GM12878 (cell line): ENCODE measurements around the gene PRKCE. TPM values are rescaled to one million over a fixed set of nuclear protein-coding genes. Genes with fewer than 3 reads are reported as not detected.

Experiments used
- ATAC-seq: fragments of 200-7000 bp; cut with Tn5 transposase; 3 replicates; pipeline ENCODE4 v1.9.1; 2020; ENCODE audit warnings: mild to moderate bottlenecking, moderate library complexity
- BruUV-seq: library from RNA; stranded (reverse); fragments of 400-500 nt; replicated peaks from 2 replicates; lab custom pipeline; 2021; lab: Mats Ljungman, UMichigan
- CTCF ChIA-PET: fragments of 300-600 bp; sonication (Branson Sonifier 250); formaldehyde crosslinking; extraction: SDS; loops from one replicate; lab custom pipeline; 2021; ENCODE audit warnings: inconsistent platforms; lab: Yijun Ruan, JAX
- POLR2A ChIA-PET: fragments of 350-600 bp; formaldehyde crosslinking; extraction: SDS; loops from one replicate; lab custom pipeline; 2021; ENCODE audit warnings: inconsistent platforms; lab: Charles Lee
- RAD21 ChIA-PET: fragments of 300-600 bp; sonication (Branson Sonifier 250); formaldehyde crosslinking; loops from one replicate; lab custom pipeline; 2023; ENCODE audit warnings: antibody characterized with exemption; ENCODE audit not compliant: unreplicated experiment; lab: Charles Lee
- SMC1A ChIA-PET: fragments of 300-600 bp; sonication (Branson Sonifier 250); formaldehyde crosslinking; loops from one replicate; lab custom pipeline; 2023; ENCODE audit not compliant: unreplicated experiment, uncharacterized antibody; lab: Charles Lee
- DNase-seq: peaks from one replicate; pipeline ENCODE4 v3.0.0-alpha.2; 2011; ENCODE audit warnings: low read depth, low spot score
- FAIRE-seq: peaks from 3 replicates; lab custom pipeline; 2011; peaks lifted over from hg19 to GRCh38; lab: Jason Lieb, UNC
- H2AFZ ChIP-seq: 2 replicates; pipeline ENCODE4 v1.6.0; 2011; ENCODE audit warnings: low read depth, low read length, control low read depth; ENCODE audit not compliant: control insufficient read depth
- H3K27ac ChIP-seq: 2 replicates; pipeline ENCODE4 v1.5.1; 2011; ENCODE audit warnings: control low read depth; ENCODE audit not compliant: control insufficient read depth, insufficient read depth
- H3K27me3 ChIP-seq, 2 experiments: replicated peaks in 1 of 2; 2 replicates each; pipeline versions ENCODE4 v1.6.0 to v1.6.1; 2011; ENCODE audit warnings: low read length in 1 of 2; ENCODE audit not compliant: control insufficient read depth in 2 of 2, insufficient read depth in 2 of 2
- H3K36me3 ChIP-seq, 2 experiments: 2 replicates each; pipeline ENCODE4 v1.5.1; 2011; ENCODE audit warnings: low read length in 1 of 2; ENCODE audit not compliant: control insufficient read depth in 2 of 2, insufficient read depth in 2 of 2
- H3K4me1 ChIP-seq: 2 replicates; pipeline ENCODE4 v1.6.1; 2011; ENCODE audit warnings: mild to moderate bottlenecking, low read length, moderate library complexity, mixed read lengths; ENCODE audit not compliant: control insufficient read depth, insufficient read depth
- H3K4me2 ChIP-seq: 2 replicates; pipeline ENCODE4 v1.6.0; 2011; ENCODE audit warnings: control low read depth; ENCODE audit not compliant: control insufficient read depth, insufficient read depth
- H3K4me3 ChIP-seq: fragments of 200-600 bp; sonication (generic); 2 replicates; pipeline ENCODE4 v1.5.1; 2016
- H3K79me2 ChIP-seq: 2 replicates; pipeline ENCODE4 v1.6.0; 2011; ENCODE audit warnings: low read length; ENCODE audit not compliant: control insufficient read depth, insufficient read depth
- H3K9ac ChIP-seq: 2 replicates; pipeline ENCODE4 v1.8.0; 2011; ENCODE audit warnings: low read length, control low read depth, mixed read lengths; ENCODE audit not compliant: control insufficient read depth, insufficient read depth
- H3K9me3 ChIP-seq: replicated peaks from 3 replicates; pipeline ENCODE4 v1.5.1; 2011; ENCODE audit warnings: mild to moderate bottlenecking, low read length; ENCODE audit not compliant: control insufficient read depth, insufficient read depth
- H4K20me1 ChIP-seq: 2 replicates; pipeline ENCODE4 v1.6.0; 2011; ENCODE audit not compliant: control insufficient read depth, insufficient read depth
- BMI1 ChIP-seq: fragments of 450-650 bp; IDR thresholded peaks from 2 replicates; pipeline ENCODE4 v1.6.1; 2016; ENCODE audit warnings: mild to moderate bottlenecking, moderate library complexity, borderline replicate concordance
- CEBPB ChIP-seq, 2 experiments: fragments of 150-350 bp in 1 of 2; IDR thresholded peaks; 2 replicates each; pipeline ENCODE4 v1.6.1; 2012 to 2014; ENCODE audit warnings: low read depth in 2 of 2, low read length in 2 of 2, borderline replicate concordance in 1 of 2, inconsistent platforms in 1 of 2
- CHD4 ChIP-seq: fragments of 200-600 bp; sonication (generic); IDR thresholded peaks from 2 replicates; pipeline ENCODE4 v1.6.1; 2016; ENCODE audit warnings: mild to moderate bottlenecking
- E2F8 ChIP-seq: fragments of 450-650 bp; IDR thresholded peaks from 2 replicates; pipeline ENCODE4 v1.6.1; 2018; ENCODE audit warnings: mild to moderate bottlenecking, low read depth, moderate library complexity; ENCODE audit not compliant: partially characterized antibody
- ETV6 ChIP-seq, 2 experiments: fragments of 450-650 bp in 1 of 2; IDR thresholded peaks in 1 of 2; conservative IDR thresholded peaks in 1 of 2; 2 replicates each; pipeline ENCODE4 v1.6.1; 2014; ENCODE audit warnings: antibody characterized with exemption in 1 of 2, borderline replicate concordance in 1 of 2, low read depth in 1 of 2, mild to moderate bottlenecking in 1 of 2, moderate library complexity in 1 of 2
- IRF3 ChIP-seq: fragments of 450-650 bp; IDR thresholded peaks from 2 replicates; pipeline ENCODE4 v1.6.1; 2014; ENCODE audit warnings: mild to moderate bottlenecking
- KLF5 ChIP-seq: fragments of 450-650 bp; IDR thresholded peaks from 2 replicates; pipeline ENCODE4 v1.6.1; 2014; ENCODE audit warnings: mild to moderate bottlenecking; ENCODE audit not compliant: partially characterized antibody
- MLLT1 ChIP-seq: fragments of 450-650 bp; IDR thresholded peaks from 2 replicates; pipeline ENCODE4 v1.6.1; 2016; ENCODE audit warnings: mild to moderate bottlenecking
- NR2F1 ChIP-seq: fragments of 450-650 bp; conservative IDR thresholded peaks from 2 replicates; pipeline ENCODE4 v1.6.1; 2017; ENCODE audit warnings: mild to moderate bottlenecking
- POLR2A ChIP-seq: IDR thresholded peaks from 2 replicates; pipeline ENCODE4 v1.6.1; 2011; ENCODE audit warnings: low read depth, mild to moderate bottlenecking, low read length
- SIX5 ChIP-seq: IDR thresholded peaks from 2 replicates; pipeline ENCODE4 v1.6.1; 2011; ENCODE audit warnings: mild to moderate bottlenecking, low read depth, low read length, moderate library complexity; ENCODE audit not compliant: severe bottlenecking
- SPI1 ChIP-seq: IDR thresholded peaks from 2 replicates; pipeline ENCODE4 v1.6.1; 2011; ENCODE audit warnings: low read depth, mild to moderate bottlenecking, low read length, moderate library complexity, borderline replicate concordance; ENCODE audit not compliant: insufficient read depth
- SREBF2 ChIP-seq: IDR thresholded peaks from 2 replicates; pipeline ENCODE4 v1.6.1; 2012; ENCODE audit warnings: mild to moderate bottlenecking, low read length
- ZBED1 ChIP-seq: IDR thresholded peaks from 2 replicates; pipeline ENCODE4 v1.6.1; 2016; ENCODE audit warnings: borderline replicate concordance
- WGBS: methylation state at CpG from one replicate; pipeline ENCODE4 v1.1.6; 2016; ENCODE audit warnings: low lambda C conversion rate; ENCODE audit not compliant: insufficient replicate concordance, insufficient coverage; ENCODE audit errors: missing lambda C conversion rate; 5-methylcytosine and 5-hydroxymethylcytosine counted together
- in situ Hi-C: fragments of 300-500 bp; cut with MboI; formaldehyde crosslinking; loops from 9 replicates; pipeline ENCODE4 v1.14.3; 2018; ENCODE audit warnings: mixed read lengths
- intact Hi-C: fragments of 100-400 bp; cut with micrococcal nuclease; formaldehyde crosslinking; loops from one replicate; pipeline ENCODE4 v1.14.2; 2022; ENCODE audit not compliant: unreplicated experiment
- polyA plus RNA-seq, 11 experiments: library from polyadenylated mRNA; depleted of rRNA in 4 of 11; unstranded in 6 of 11; stranded (reverse) in 5 of 11; fragments of >200 nt; fragmentation: Nextera tagmentation in 4 of 11; fragmentation: Illumina TruSeq in 1 of 11; extraction: Ambion mirVana in 4 of 11; extraction: Trizol in 1 of 11; gene quantifications; 1 replicate in 1 of 11; 2 replicates in 10 of 11; pipeline versions ENCODE4 v1.2.1 to v1.2.3, GENCODE V29; 2011 to 2016; ENCODE audit warnings: inconsistent platforms in 2 of 11, missing spikeins in 2 of 11, low read depth in 1 of 11
- total RNA-seq, 4 experiments: library from RNA; depleted of rRNA in 3 of 4; stranded (reverse); fragments of >200 nt in 3 of 4; fragmentation: Illumina TruSeq in 1 of 4; extraction: Trizol in 1 of 4; gene quantifications; 2 replicates each; pipeline versions ENCODE4 v1.2.1 to v1.2.3, GENCODE V29; 2013 to 2021

PRKCE gene
- total and polyA plus RNA-seq, 10 of the 15 experiments (the other 5 are each of a cell fraction or from before 2014, with no cell fraction given) = 2.6 to 28.2 (median 11.3) TPM

GRCh38 chr2:45728458-45728942 is 77.0 kb downstream of the PRKCE start (continued):
- TF ChIP-seq E2F8 (peak; percentile 22), POLR2A (peak; percentile 31; the same call in 1 of the 2 replicates), SIX5 (no peak), BMI1 (peak; percentile 84), SPI1 (peak; percentile 99)

GRCh38 chr2:45729753-45730512 is 78.5 kb downstream of the PRKCE start:
- in situ Hi-C loops = loop anchor here (5.0 kb wide), 1 partner anchor 78 kb away; the partner anchor contains the start of gene PRKCE
- ChIA-PET RAD21 (interaction anchor here (0.7 to 7.3 kb wide), 21 partner anchors 9 to 206 kb away, joined by 3 to 79 read pairs (median 5); partner anchors contain the start of gene PRKCE), POLR2A (interaction anchor here (0.7 to 3.7 kb wide), 14 partner anchors 9 to 962 kb away, joined by 3 to 34 read pairs (median 4); partner anchors contain the start of gene PRKCE), SMC1A (interaction anchor here (0.6 to 8.3 kb wide), 37 partner anchors 9 to 286 kb away, joined by 3 to 78 read pairs (median 5); partner anchors contain the start of gene PRKCE), CTCF (interaction anchor here (0.8 to 3.3 kb wide), 22 partner anchors 13 to 205 kb away, joined by 3 to 37 read pairs (median 4); partner anchors contain the start of gene PRKCE)
- peak overlapping the region; percentile 72 for H3K27ac ChIP-seq
- H3K4me1 ChIP-seq = peaks cover 44% of the 10 kb centered on the region
- H3K27me3 ChIP-seq = no peaks in the 10 kb centered on the region
- H3K9me3 ChIP-seq = peaks cover 3% of the 10 kb centered on the region; the same call in 1 of the 3 replicates
- DNase-seq (peak; percentile 88), ATAC-seq (peak; percentile 79), FAIRE-seq (peak; percentile 66)
- no peak overlapping the region; the same call in 1 of the 2 replicates for H2AFZ ChIP-seq
- no peak overlapping the region for H3K4me3 ChIP-seq
- H4K20me1 ChIP-seq = no peaks in the 10 kb centered on the region
- BruUV-seq = no TSS peak
- H3K4me2 ChIP-seq = peak overlapping the region; percentile 90
- peak overlapping the region; percentile 3 for H3K9ac ChIP-seq
- intact Hi-C loops = loop anchor here (1.0 to 2.0 kb wide), 5 partner anchors 35 to 207 kb away; partner anchors contain the start of gene PRKCE
- no peaks in the 10 kb centered on the region; a peak in 1 of 4 replicates for H3K36me3 ChIP-seq
- 52% methylated on average over 7 of the region's 8 CpGs for WGBS
- H3K79me2 ChIP-seq = peaks cover 11% of the 10 kb centered on the region
- peak; percentile 78 for TF ChIP-seq KLF5
- no peak for TF ChIP-seq IRF3
- no peak for TF ChIP-seq SREBF2
- TF ChIP-seq CHD4 = no peak
- TF ChIP-seq CEBPB (IDR thresholded peaks at IDR 0.05; ENCODE audit: borderline replicate concordance in 1 of 2, low read depth in 2 of 2, low read length in 2 of 2) = no peak
- no peak for TF ChIP-seq ZBED1
- peak; percentile 71; the same call in 1 of the 2 replicates for TF ChIP-seq NR2F1
- no peak for TF ChIP-seq ETV6 (conservative IDR thresholded peaks at IDR 0.05 in 1 of 2, IDR thresholded peaks at IDR 0.05 in 1 of 2; ENCODE audit: borderline replicate concordance in 1 of 2, low read depth in 1 of 2)
- TF ChIP-seq MLLT1 = peak; percentile 90
